HCT116 (cell line): ENCODE results near the gene SPAG6. TPM values are rescaled to one million over a fixed set of nuclear protein-coding genes. Genes with fewer than 3 reads are reported as not detected.

ENCODE experiments used
- ATAC-seq: fragments of 200-7000 bp; cut with Tn5 transposase; 2 replicates; pipeline ENCODE4 v1.9.1; 2020; ENCODE audit warnings: mild to moderate bottlenecking, moderate library complexity
- BruUV-seq: library from RNA; stranded (reverse); fragments of 400-500 nt; replicated peaks from 2 replicates; lab custom pipeline; 2021; lab: Mats Ljungman, UMichigan
- CTCF ChIA-PET: fragments of 300-600 bp; sonication (Branson Sonifier 250); formaldehyde crosslinking; loops from one replicate; lab custom pipeline; 2021; ENCODE audit warnings: antibody characterized with exemption; lab: Charles Lee
- POLR2A ChIA-PET: fragments of 300-600, 350-600 bp; sonication (Branson Sonifier 250); formaldehyde crosslinking; loops from one replicate; lab custom pipeline; 2021; ENCODE audit warnings: antibody characterized with exemption; lab: Charles Lee
- RAD21 ChIA-PET, 2 experiments: fragments of 300-600 bp; sonication (Branson Sonifier 250); formaldehyde crosslinking; loops; one replicate each; lab custom pipeline; 2023; ENCODE audit warnings: low total read pairs in 2 of 2; ENCODE audit not compliant: uncharacterized antibody in 2 of 2, unreplicated experiment in 2 of 2, low non-redundant PET in 1 of 2; lab: Charles Lee
- DNase-seq: peaks from one replicate; pipeline ENCODE4 v3.0.0-alpha.2; 2010; ENCODE audit warnings: low read depth, low spot score
- H2AFZ ChIP-seq: fragments of 200-600 bp; shearing (Covaris generic), sonication (generic); 2 replicates; pipeline ENCODE4 v1.6.1; 2017; ENCODE audit warnings: low read depth, mixed run types, mixed read lengths, antibody characterized with exemption, low read length; ENCODE audit not compliant: poor library complexity, severe bottlenecking
- H3K27ac ChIP-seq: 2 replicates; pipeline ENCODE4 v1.5.1; 2012; ENCODE audit warnings: low read depth, low read length
- H3K27me3 ChIP-seq: fragments of 200-600 bp; sonication (generic); 2 replicates; pipeline ENCODE4 v1.6.1; 2016; ENCODE audit warnings: mixed run types, low read length, mixed read lengths; ENCODE audit not compliant: insufficient read depth
- H3K36me3 ChIP-seq, 2 experiments: fragments of 200-500 bp in 1 of 2; fragments of 200-600 bp in 1 of 2; sonication (Bioruptor generic) in 1 of 2; sonication (generic) in 1 of 2; 2 replicates each; pipeline versions ENCODE4 v1.5.1 to v1.6.1; 2014 to 2016; ENCODE audit warnings: low read length in 2 of 2, inconsistent platforms in 1 of 2, mixed read lengths in 1 of 2, mixed run types in 1 of 2; ENCODE audit not compliant: insufficient read depth in 2 of 2, control insufficient read depth in 1 of 2
- H3K4me1 ChIP-seq, 2 experiments: fragments of 200-600 bp in 1 of 2; sonication (generic) in 1 of 2; 2 replicates each; pipeline versions ENCODE4 v1.5.1 to v1.6.1; 2012 to 2017; ENCODE audit warnings: low read length in 2 of 2, inconsistent platforms in 1 of 2, mild to moderate bottlenecking in 1 of 2, mixed read lengths in 1 of 2, mixed run types in 1 of 2, moderate library complexity in 1 of 2; ENCODE audit not compliant: insufficient read depth in 2 of 2, control insufficient read depth in 1 of 2
- H3K4me2 ChIP-seq: fragments of 200-600 bp; sonication (generic); 2 replicates; pipeline ENCODE4 v1.6.1; 2017; ENCODE audit warnings: mixed run types, low read length, mixed read lengths
- H3K4me3 ChIP-seq, 2 experiments: fragments of 200-600 bp in 1 of 2; sonication (generic) in 1 of 2; replicated peaks in 1 of 2; 2 replicates each; pipeline ENCODE4 v1.5.1; 2011 to 2016; ENCODE audit warnings: low read length in 2 of 2, control low read depth in 1 of 2, low read depth in 1 of 2, mild to moderate bottlenecking in 1 of 2, mixed read lengths in 1 of 2, mixed run types in 1 of 2
- H3K79me2 ChIP-seq: fragments of 200-600 bp; sonication (generic); 2 replicates; pipeline ENCODE4 v1.6.1; 2017; ENCODE audit warnings: mild to moderate bottlenecking, mixed run types, low read length, moderate library complexity, mixed read lengths; ENCODE audit not compliant: insufficient read depth
- H3K9ac ChIP-seq: fragments of 200-600 bp; sonication (generic); 2 replicates; pipeline ENCODE4 v1.6.1; 2016; ENCODE audit warnings: low read length, mixed read lengths
- H3K9me2 ChIP-seq: fragments of 200-600 bp; sonication (generic), shearing (Covaris generic); 2 replicates; pipeline ENCODE4 v1.6.1; 2017; ENCODE audit warnings: mixed run types, mild to moderate bottlenecking, moderate library complexity; ENCODE audit not compliant: insufficient read depth
- H3K9me3 ChIP-seq, 2 experiments: fragments of 200-500 bp in 1 of 2; fragments of 200-600 bp in 1 of 2; sonication (Bioruptor generic) in 1 of 2; sonication (generic) in 1 of 2; 2 replicates each; pipeline ENCODE4 v1.6.1; 2014 to 2017; ENCODE audit warnings: low read length in 2 of 2, mixed read lengths in 2 of 2, inconsistent platforms in 1 of 2, low read depth in 1 of 2, mild to moderate bottlenecking in 1 of 2, mixed run types in 1 of 2, moderate library complexity in 1 of 2; ENCODE audit not compliant: control insufficient read depth in 1 of 2, insufficient read depth in 1 of 2
- H4K20me1 ChIP-seq: fragments of 200-600 bp; sonication (generic), shearing (Covaris generic); 2 replicates; pipeline ENCODE4 v1.6.1; 2017; ENCODE audit warnings: mixed run types, mild to moderate bottlenecking, moderate library complexity; ENCODE audit not compliant: insufficient read depth
- ATF3 ChIP-seq: IDR thresholded peaks from 2 replicates; pipeline ENCODE4 v1.6.1; 2012
- CBX3 ChIP-seq: IDR thresholded peaks from 2 replicates; pipeline ENCODE4 v1.6.1; 2012; ENCODE audit warnings: low read depth
- CEBPB ChIP-seq: IDR thresholded peaks from 2 replicates; pipeline ENCODE4 v1.6.1; 2012; ENCODE audit warnings: low read depth
- CTCF ChIP-seq, 3 experiments: fragments of 200-600 bp in 1 of 3; sonication (generic) in 1 of 3; IDR thresholded peaks in 2 of 3; conservative IDR thresholded peaks in 1 of 3; 2 replicates each; pipeline ENCODE4 v1.5.1; 2012 to 2017; ENCODE audit warnings: low read depth in 2 of 3, low read length in 2 of 3, antibody characterized with exemption in 1 of 3, borderline replicate concordance in 1 of 3, control low read depth in 1 of 3, mild to moderate bottlenecking in 1 of 3, mixed read lengths in 1 of 3, mixed run types in 1 of 3, moderate library complexity in 1 of 3; ENCODE audit not compliant: insufficient read depth in 1 of 3
- EGR1 ChIP-seq: IDR thresholded peaks from 2 replicates; pipeline ENCODE4 v1.6.1; 2012; ENCODE audit warnings: low read depth
- POLR2A ChIP-seq: IDR thresholded peaks from 2 replicates; pipeline ENCODE4 v1.7.0; 2011; ENCODE audit warnings: borderline replicate concordance; ENCODE audit not compliant: insufficient read depth, insufficient read length; ENCODE audit errors: extremely low read depth
- POLR2AphosphoS5 ChIP-seq: IDR thresholded peaks from 2 replicates; pipeline ENCODE4 v1.6.1; 2011; ENCODE audit warnings: mild to moderate bottlenecking, low read depth, low read length, moderate library complexity
- SIN3A ChIP-seq: IDR thresholded peaks from 2 replicates; pipeline ENCODE4 v1.6.1; 2012; ENCODE audit warnings: low read depth
- SRF ChIP-seq: IDR thresholded peaks from 2 replicates; pipeline ENCODE4 v1.6.1; 2012; ENCODE audit warnings: low read depth
- ZFX ChIP-seq: fragments of 450-650 bp; IDR thresholded peaks from 2 replicates; pipeline ENCODE4 v1.6.1; 2017
- ZNF274 ChIP-seq: fragments of 200-500 bp; sonication (Bioruptor generic); IDR thresholded peaks from 2 replicates; pipeline ENCODE4 v1.6.1; 2014; ENCODE audit warnings: mild to moderate bottlenecking, low read depth, low read length, inconsistent platforms
- intact Hi-C: fragments of 100-400 bp; cut with micrococcal nuclease; formaldehyde crosslinking; loops from 2 replicates; pipeline ENCODE4 v1.10.0; 2022
- total RNA-seq: library from RNA; stranded (reverse); gene quantifications from one replicate; pipeline ENCODE4 v1.2.1, GENCODE V29; 2021; ENCODE audit not compliant: unreplicated experiment

The SPAG6 gene
- total RNA-seq, 1 experiment from 2014 or later: not detected

- ChIA-PET POLR2A (interaction anchor here (1.3 kb wide), 1 partner anchor 9 kb away, joined by 4 read pairs; no protein-coding TSS in a partner anchor), CTCF (no interaction called here), RAD21 (interaction anchor here in 1 of 2 experiments (0.6 kb wide), 1 partner anchor 468 kb away, joined by 5 read pairs; no protein-coding TSS in a partner anchor)
- Histone ChIP-seq H3K36me3 (no peaks in the 10 kb centered on the region), H3K9me3 (no peaks in the 10 kb centered on the region), H4K20me1 (no peaks in the 10 kb centered on the region), H3K4me2 (no peak overlapping the region), H3K4me1 (no peaks in the 10 kb centered on the region), H3K79me2 (no peaks in the 10 kb centered on the region), H3K27ac (no peak overlapping the region), H3K4me3 (no peak overlapping the region), H3K9ac (no peak overlapping the region), H3K27me3 (no peaks in the 10 kb centered on the region), H3K9me2 (no peaks in the 10 kb centered on the region), H2AFZ (no peak overlapping the region)
- DNase-seq (no peak), ATAC-seq (no peak)
- TF ChIP-seq EGR1: no peak
- TF ChIP-seq CTCF (IDR thresholded peaks at IDR 0.05 in 2 of 3, conservative IDR thresholded peaks at IDR 0.05 in 1 of 3; ENCODE audit: borderline replicate concordance in 1 of 3, insufficient read depth in 1 of 3, low read depth in 2 of 3, low read length in 2 of 3): no peak
- TF ChIP-seq SIN3A: no peak
- TF ChIP-seq SRF: no peak
- BruUV-seq: no TSS peak
- intact Hi-C loops: no loop called here
These were observed 4.5 kb downstream of the SPAG6 start for GRCh38 chr10:22349755-22350154.

GRCh38 chr10:22351131-22351703 is 5.9 kb downstream of the SPAG6 start:
- CTCF ChIA-PET: no interaction called here
- RAD21 ChIA-PET: no interaction called here

More at GRCh38 chr10:22351131-22351703, 5.9 kb downstream of the SPAG6 start:
- no peak overlapping the region for H3K4me2 ChIP-seq
- BruUV-seq: no TSS peak
- POLR2A ChIA-PET: no interaction called here
- peak overlapping the region; percentile 67 for H2AFZ ChIP-seq
- no peaks in the 10 kb centered on the region for H3K9me3 ChIP-seq
- H3K4me3 ChIP-seq: no peak overlapping the region
- DNase-seq: no peak
- no peaks in the 10 kb centered on the region for H3K27me3 ChIP-seq
- no peaks in the 10 kb centered on the region for H4K20me1 ChIP-seq
- H3K79me2 ChIP-seq: no peaks in the 10 kb centered on the region
- intact Hi-C loops: no loop called here
- TF ChIP-seq POLR2AphosphoS5 (no peak), ZNF274 (no peak), SRF (no peak), CBX3 (no peak), CEBPB (no peak), POLR2A (no peak), CTCF (IDR thresholded peaks at IDR 0.05 in 2 of 3, conservative IDR thresholded peaks at IDR 0.05 in 1 of 3; ENCODE audit: borderline replicate concordance in 1 of 3, insufficient read depth in 1 of 3, low read depth in 2 of 3, low read length in 2 of 3) (no peak), EGR1 (no peak), ZFX (no peak), ATF3 (no peak)
- TF ChIP-seq, all 23 proteins: peak for 0
- Histone ChIP-seq H3K9ac (no peak overlapping the region), H3K4me1 (no peaks in the 10 kb centered on the region), H3K27ac (no peak overlapping the region), H3K9me2 (no peaks in the 10 kb centered on the region), H3K36me3 (no peaks in the 10 kb centered on the region)
- no peak for ATAC-seq
